Measurements from ENCODE around the gene KLKB1. TPM values are rescaled to one million over a fixed set of nuclear protein-coding genes. Genes with fewer than 3 reads are reported as not detected.

Gene KLKB1
- total RNA-seq, 1 donor from 2014 or later = not detected

DNA sequence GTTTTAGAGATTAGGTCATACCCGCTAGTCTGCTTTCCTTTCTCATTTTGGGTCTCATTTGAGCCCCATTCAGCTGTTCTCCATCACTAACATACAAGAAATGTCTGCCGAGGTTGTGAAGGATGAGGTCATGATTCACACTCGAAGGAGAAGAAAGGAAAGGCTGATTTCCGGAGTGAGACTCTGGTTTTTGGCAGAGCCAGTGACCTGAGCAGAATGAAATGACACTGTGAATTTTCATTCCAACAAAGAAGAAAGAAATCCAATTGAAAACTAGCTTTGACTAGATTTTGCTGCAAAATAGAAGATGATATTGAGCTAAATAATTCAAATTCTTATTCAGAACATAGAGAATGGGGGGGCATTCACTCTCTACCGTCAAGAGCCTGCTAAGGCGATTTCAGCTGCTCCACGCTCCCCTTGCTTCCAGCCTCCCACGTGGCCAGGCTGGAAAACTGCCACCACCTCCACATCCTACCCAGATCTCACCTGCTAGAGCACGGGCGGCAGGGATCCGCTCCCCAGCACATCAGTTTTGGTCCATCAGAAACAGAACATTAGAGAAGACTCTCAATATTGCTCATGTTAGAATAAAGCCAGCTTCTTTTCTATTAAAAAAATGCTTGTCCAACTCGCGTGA is 77.7 kb downstream of the KLKB1 start:
- no peak for DNase-seq (ENCODE audit: extremely low read depth, low read depth, low spot score)

DNA sequence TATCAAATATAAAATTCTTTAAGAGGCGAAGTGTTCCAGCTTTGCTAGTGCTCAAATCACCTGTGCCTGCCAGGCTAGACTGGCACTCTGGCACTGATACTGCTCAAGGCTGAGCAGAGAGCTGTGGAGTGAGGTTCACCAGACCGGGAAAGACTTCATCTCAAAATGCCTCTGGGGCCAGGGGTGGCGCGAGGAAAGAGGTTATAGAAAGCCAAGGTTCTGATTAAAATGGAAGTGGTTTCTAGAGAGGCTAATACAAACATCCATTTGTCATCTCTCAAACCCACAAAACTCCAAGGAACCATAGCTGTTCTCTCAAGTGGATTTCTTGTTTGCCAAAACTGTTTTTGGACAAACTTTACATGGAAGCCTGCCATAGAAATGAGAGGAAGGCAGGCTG is 80.2 kb downstream of the KLKB1 start:
- no peak for DNase-seq (ENCODE audit: extremely low read depth, low read depth, low spot score)

- no peak for DNase-seq (ENCODE audit: extremely low read depth, low read depth, low spot score)
These were observed 80.6 kb downstream of the KLKB1 start for GRCh38 chr4:186307916-186308315.

Other genes with a start within 250 kb of the KLKB1 start
- 2.9 and 7.4 TPM in 2 replicates for gene TLR3, start 158.4 kb upstream of the KLKB1 start, total RNA-seq
- gene FAM149A, start 122.8 kb upstream of the KLKB1 start, total RNA-seq = 1.2 and 2.3 TPM in 2 replicates
- gene CYP4V2, start 35.9 kb upstream of the KLKB1 start, total RNA-seq = 6.7 and 13.8 TPM in 2 replicates
- gene F11, start 38.7 kb downstream of the KLKB1 start, total RNA-seq = not detected in 2 replicates